PFSK-1 (cell line): ENCODE data around the gene EXPH5.

Experiments used
- POLR2AphosphoS5 ChIP-seq: IDR thresholded peaks from 2 replicates; pipeline ENCODE4 v1.6.1; 2012; ENCODE audit warnings: low read depth, mild to moderate bottlenecking, control low read depth, low read length, moderate library complexity
- REST ChIP-seq, 2 experiments: IDR thresholded peaks; 2 replicates each; pipeline versions ENCODE4 v1.6.1 to v1.8.0; 2011 to 2012; ENCODE audit warnings: low read depth in 2 of 2, low read length in 2 of 2, control low read depth in 1 of 2, inconsistent platforms in 1 of 2, mild to moderate bottlenecking in 1 of 2, moderate library complexity in 1 of 2; ENCODE audit not compliant: insufficient read depth in 1 of 2
- SIN3A ChIP-seq: IDR thresholded peaks from 2 replicates; pipeline ENCODE4 v1.6.1; 2012; ENCODE audit warnings: mild to moderate bottlenecking, low read length, moderate library complexity, borderline replicate concordance; ENCODE audit not compliant: insufficient read depth
- TAF1 ChIP-seq: IDR thresholded peaks from 2 replicates; pipeline ENCODE4 v1.6.1; 2012; ENCODE audit warnings: low read length, control low read depth, borderline replicate concordance; ENCODE audit not compliant: insufficient read depth

DNA sequence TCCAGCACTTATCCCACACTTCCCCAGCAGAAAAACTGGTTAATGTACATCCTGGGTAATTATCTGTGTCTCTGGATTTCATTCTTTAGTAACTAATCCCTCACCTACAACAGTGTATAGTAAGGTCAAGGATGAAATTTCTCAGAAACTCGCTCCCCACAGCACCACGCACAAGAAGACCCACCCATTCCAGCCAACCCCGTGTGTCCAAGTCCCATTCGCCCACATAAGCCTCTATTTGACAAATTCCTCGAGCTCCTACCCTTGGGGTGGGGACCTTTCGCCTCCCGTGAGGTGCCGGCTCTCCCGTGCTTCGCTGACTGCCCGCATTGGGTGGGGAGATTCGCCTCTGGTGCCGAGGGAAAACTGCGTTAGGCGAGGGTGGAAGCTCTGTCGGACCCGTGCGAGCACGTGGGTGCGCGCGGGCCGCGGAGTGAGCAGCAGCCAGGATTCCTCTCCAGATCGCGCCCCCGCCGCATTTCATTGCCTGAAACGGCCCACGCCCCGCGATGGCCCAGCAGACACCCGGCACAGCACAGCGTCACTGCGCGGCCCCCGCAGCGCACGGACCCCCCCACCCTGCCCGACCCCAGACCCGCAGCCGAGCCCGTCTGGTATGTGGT lies 866 bp downstream of the EXPH5 start:
- TF ChIP-seq TAF1 (no peak), POLR2AphosphoS5 (no peak), REST (IDR thresholded peaks at IDR 0.05; ENCODE audit: insufficient read depth in 1 of 2, low read depth in 2 of 2, low read length in 2 of 2) (no peak), SIN3A (no peak)
